Liver (tissue), 2 donors: ENCODE measurements around the gene RGS12.

ENCODE experiments used
- REST ChIP-seq: IDR thresholded peaks from 2 replicates; pipeline ENCODE4 v1.6.1; 2016; ENCODE audit warnings: antibody characterized with exemption, mild to moderate bottlenecking
- TF ChIP-seq, protein P1 (sequence below): fragments of 150-350 bp; IDR thresholded peaks from 2 replicates; pipeline ENCODE4 v1.5.1; 2017; ENCODE audit warnings: improper control_type of control experiment, low read depth, low read length; ENCODE audit not compliant: missing input control
- donor health status: healthy.

DNA sequence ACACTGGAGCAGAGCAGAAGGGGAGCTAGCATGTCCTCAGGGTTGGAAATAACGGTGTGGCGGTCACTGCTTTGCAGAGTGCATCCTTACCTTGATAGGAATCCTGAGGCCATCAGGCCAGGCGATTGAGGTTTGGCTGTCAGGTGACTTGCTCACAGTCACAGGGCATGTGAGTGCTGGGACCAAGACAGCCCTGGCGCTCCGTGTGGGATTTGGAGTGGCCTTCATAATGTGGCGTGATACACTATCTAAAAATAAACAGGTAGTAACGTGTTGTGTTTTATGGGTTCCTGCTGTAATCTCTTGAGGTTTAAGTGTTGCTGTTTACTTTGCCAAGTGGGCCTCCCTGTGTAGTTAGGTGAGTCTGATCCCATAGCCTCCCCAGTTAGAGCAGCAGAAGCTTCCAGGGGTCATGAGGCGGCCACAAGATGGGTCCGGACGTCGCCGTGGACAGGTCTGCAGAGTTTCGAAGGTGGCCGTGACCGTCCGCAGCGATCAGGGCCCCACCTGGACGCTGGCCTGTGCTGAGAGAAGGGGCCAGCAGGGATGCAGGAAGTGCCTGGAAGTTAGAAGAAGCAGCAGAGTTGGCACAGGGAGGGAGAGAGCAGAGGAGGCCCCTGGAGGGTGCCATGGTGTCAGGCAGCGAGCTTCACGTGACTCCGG is 27.7 kb downstream of the RGS12 start:
- TF ChIP-seq REST: no peak
- TF ChIP-seq, protein P1, sequence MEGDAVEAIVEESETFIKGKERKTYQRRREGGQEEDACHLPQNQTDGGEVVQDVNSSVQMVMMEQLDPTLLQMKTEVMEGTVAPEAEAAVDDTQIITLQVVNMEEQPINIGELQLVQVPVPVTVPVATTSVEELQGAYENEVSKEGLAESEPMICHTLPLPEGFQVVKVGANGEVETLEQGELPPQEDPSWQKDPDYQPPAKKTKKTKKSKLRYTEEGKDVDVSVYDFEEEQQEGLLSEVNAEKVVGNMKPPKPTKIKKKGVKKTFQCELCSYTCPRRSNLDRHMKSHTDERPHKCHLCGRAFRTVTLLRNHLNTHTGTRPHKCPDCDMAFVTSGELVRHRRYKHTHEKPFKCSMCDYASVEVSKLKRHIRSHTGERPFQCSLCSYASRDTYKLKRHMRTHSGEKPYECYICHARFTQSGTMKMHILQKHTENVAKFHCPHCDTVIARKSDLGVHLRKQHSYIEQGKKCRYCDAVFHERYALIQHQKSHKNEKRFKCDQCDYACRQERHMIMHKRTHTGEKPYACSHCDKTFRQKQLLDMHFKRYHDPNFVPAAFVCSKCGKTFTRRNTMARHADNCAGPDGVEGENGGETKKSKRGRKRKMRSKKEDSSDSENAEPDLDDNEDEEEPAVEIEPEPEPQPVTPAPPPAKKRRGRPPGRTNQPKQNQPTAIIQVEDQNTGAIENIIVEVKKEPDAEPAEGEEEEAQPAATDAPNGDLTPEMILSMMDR: no peak
